ENCODE data around the gene STK26.
A peak's percentile ranks its signal among the peaks of the same experiment; 100 is the strongest.
"Not testable (repeated sequence)": the region's sequence is repeated elsewhere in the genome, so short reads cannot be mapped to it uniquely, and the experiment has no call there.

Gene STK26

DNA sequence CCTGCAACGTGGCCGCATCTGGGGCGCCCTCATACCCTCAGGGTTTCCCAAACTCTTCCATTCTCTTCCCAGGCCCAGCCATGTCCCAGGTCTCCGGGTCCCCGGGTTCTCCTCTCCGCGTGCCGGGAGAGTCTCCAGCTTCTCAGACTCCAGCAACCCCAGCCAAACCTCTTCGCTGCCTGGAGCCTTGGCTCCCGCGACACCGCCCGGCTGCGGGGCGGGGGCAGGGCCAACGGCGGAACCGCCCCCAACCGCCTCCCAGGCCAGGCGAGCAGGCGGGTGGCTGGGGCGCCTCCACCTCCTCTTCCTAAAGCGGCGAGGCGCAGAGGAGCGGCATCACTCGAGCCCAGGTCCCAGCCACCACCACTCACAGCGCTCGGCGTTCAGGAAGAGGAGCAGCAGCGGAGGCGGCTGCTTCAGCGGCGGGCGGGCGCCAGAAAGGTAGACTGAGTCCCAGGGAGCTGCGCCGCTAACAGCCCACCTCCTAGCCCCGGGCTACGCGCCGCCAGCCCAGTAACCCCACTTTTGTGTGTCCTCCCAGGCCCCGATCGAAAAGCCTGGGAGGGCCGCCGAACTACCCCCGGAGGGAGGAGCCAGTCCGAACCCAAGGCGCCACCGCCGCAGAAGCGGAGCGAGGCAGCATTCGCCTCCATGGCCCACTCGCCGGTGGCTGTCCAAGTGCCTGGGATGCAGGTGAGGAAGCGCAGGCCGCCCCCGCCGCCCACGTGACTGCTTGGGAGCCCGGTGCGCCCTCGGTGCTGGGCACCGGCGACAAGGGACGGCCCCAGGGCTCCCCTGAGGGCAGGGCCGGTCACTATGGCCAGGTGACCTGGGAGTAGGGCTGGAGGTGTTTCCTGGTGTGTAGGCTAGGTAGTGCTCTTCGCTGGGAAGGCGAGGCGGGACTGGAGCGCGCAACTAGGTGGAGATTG is at the start of gene STK26:
Gene STK26, plus strand, starts transcription at position 336 of the 929 bp plus-strand sequence. Its CDS starts 316 bp downstream, at position 652.
- FAIRE-seq: no peak
- DNase-seq (ENCODE audit: insufficient read length, low spot score): peak; percentile 9

DNA sequence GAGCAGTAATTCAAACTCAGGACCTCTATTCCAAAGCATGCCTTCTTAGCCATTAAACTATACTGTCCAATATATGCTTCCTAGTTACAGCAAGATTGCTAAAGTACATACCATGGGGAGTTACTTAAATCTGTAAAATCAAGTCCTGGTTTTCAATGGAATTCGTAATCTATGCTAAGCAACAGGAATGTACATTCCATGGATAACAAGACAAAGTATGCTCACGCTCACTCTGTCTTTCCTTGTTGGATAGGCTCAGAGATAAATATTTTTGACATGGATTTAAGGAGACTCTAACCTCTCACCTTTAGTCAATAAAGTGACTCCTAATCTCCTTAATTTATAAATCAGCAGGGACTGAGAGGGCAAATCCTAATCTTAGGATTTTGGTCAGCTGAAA is 47.3 kb upstream of the STK26 start:
- FAIRE-seq: no peak
- DNase-seq (ENCODE audit: insufficient read length, low spot score): no peak

- DNase-seq (ENCODE audit: insufficient read length, low spot score): no peak
- no peak for FAIRE-seq
These were observed 45.5 kb upstream of the STK26 start for GRCh38 chrX:131977619-131978018.

GRCh38 chrX:131979116-131979515 is 44.0 kb upstream of the STK26 start:
- FAIRE-seq (no peak), DNase-seq (ENCODE audit: insufficient read length, low spot score) (no peak)

GRCh38 chrX:131985526-131986049 is 37.5 kb upstream of the STK26 start:
- DNase-seq (ENCODE audit: insufficient read length, low spot score) (no peak), FAIRE-seq (no peak)

GRCh38 chrX:131987252-131987651 is 35.9 kb upstream of the STK26 start:
- FAIRE-seq (no peak), DNase-seq (ENCODE audit: insufficient read length, low spot score) (no peak)

GRCh38 chrX:131988236-131988635 is 34.9 kb upstream of the STK26 start:
- DNase-seq (ENCODE audit: insufficient read length, low spot score): no peak
- no peak for FAIRE-seq

DNA sequence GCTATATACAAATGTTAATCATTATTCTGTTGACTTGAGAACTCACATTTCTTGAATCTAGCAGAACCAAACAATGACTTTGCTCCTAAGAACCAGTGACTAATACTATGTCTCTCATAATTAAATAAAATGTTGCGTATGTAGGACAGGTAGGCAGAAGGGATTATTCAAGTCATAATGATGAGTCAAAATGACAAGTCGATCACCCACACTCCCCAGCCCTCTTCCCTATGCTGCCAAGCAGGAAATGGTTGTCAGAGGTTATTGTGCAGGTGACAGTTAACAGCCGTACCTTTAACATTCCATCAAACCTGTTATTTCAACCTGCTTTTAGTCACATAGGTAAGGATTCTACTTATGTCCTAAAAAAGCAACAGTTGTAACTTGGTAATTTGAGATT is 22.0 kb upstream of the STK26 start:
- DNase-seq (ENCODE audit: insufficient read length, low spot score) (no peak), FAIRE-seq (no peak)

- no peak for FAIRE-seq
- DNase-seq (ENCODE audit: insufficient read length, low spot score): no peak
These were observed 18.4 kb upstream of the STK26 start for GRCh38 chrX:132004728-132005127.

GRCh38 chrX:132009350-132009749 is 13.8 kb upstream of the STK26 start:
- FAIRE-seq (no peak), DNase-seq (ENCODE audit: insufficient read length, low spot score) (no peak)

DNA sequence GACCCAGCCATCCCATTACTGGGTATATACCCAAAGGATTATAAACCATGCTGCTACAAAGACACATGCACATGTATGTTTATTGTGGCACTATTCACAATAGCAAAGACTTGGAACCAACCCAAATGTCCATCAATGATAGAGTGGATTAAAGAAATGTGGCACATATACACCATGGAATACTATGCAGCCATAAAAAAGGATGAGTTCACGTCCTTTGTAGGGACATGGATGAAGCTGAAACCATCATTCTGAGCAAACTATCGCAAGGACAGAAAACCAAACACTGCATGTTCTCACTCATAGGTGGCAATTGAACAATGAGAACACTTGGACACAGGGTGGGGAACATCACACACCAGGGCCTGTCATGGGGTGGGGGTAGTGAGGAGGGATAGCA is 12.9 kb upstream of the STK26 start:
- not testable (repeated sequence) for DNase-seq (ENCODE audit: insufficient read length, low spot score); FAIRE-seq

- FAIRE-seq (no peak), DNase-seq (ENCODE audit: insufficient read length, low spot score) (no peak)
These were observed 7.2 kb upstream of the STK26 start for GRCh38 chrX:132015875-132016274.

DNA sequence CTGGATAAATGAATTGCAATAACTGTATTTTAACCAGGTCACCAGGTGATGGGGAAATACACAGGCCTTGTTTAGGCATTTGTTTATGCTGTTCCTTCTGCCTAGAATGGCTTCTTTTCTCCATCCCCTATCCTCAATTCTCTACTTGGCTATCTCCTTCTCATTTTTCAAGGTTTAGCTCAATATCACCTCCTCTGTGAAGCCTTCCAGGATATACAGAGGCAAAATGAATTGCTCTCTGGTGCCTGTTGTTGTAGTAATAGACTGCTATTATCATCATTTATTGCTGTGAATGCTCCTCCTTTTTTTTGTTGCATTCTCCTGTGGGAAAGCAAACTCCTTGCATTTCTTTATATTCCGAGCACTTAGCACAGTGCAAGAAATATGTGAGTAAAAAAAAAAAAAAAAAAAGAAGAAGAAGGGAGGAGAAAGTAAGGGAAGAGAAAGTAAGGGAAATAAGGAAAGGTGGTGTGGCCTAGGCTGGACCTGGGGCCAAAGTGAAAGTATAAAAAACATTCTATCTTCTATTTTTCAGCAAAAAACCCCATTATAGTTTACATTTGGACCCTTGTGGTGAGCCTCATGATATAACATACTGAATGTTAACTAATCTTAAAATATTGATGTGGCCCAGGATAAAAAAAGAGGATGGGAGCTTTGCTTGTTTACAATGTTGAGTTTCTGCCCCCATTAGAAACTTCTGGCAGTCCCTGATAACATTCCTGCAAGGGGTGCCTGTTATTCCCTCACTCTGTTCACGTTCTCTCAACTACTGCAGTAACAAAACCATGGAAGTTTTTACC is 6.3 kb upstream of the STK26 start:
- DNase-seq (ENCODE audit: insufficient read length, low spot score) (no peak), FAIRE-seq (no peak)

GRCh38 chrX:132017431-132018185 is 5.5 kb upstream of the STK26 start:
- FAIRE-seq: no peak
- no peak for DNase-seq (ENCODE audit: insufficient read length, low spot score)

DNA sequence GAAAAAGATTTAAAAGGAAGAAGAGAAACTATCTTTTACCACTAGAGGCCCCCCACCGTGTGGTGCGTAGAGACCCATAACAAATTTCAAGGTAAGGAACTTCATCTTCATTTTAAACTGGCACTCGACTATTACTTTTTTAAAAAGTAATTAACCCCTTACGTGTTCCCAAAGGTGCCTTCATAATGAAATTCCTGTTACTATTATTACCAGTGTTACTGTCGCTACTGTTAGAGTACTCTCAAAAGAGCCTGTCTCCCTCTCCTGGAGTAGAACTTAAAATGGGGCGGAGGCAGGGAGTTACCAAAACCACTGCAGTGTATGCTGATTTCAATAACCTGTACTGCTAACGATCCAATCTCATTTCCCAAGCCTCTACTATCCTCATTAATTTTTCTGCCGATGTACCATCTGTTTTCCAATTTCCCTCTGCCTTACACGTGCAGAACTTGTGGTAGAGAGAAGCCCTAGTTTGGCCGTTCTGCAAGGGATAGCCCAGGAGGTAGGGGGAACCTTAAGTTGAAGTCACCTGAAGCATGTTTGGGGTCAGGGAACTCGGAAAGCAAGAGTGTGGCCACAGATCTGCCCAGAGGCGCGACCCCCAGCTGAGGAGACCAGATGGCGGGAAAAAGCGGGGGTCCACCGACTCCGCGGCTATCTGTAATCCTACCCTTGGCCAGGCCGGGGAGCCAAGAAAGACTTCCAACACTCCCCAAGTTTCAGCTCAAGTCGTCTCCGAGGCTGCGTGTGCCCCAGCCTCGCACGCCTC is 720 bp upstream of the STK26 start:
- DNase-seq (ENCODE audit: insufficient read length, low spot score): no peak
- FAIRE-seq: no peak

DNA sequence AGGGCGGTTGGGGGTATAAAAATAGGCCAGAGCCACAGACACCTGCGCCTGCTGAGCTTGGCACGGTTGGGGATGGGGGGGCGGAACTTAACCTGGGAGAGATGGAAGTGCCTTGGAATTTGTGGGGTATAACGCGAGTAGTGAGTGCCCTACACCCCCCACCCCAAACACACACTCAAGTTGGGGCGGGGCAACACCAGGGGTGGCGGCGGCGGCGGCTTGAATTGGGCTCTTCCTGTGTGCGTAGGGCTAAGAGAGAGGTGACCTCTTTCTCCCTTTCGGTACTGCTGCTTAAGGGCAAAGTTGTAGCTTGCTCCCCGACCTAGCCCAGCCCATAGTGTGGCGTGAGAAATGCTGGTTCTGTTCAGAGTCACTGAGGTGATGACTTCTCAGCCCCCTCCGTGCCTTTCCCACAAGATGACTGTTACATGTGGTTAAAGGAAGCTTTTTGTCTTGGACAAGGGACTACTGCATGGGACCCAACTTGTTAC is 839 bp downstream of the STK26 start:
- no peak for FAIRE-seq

DNA sequence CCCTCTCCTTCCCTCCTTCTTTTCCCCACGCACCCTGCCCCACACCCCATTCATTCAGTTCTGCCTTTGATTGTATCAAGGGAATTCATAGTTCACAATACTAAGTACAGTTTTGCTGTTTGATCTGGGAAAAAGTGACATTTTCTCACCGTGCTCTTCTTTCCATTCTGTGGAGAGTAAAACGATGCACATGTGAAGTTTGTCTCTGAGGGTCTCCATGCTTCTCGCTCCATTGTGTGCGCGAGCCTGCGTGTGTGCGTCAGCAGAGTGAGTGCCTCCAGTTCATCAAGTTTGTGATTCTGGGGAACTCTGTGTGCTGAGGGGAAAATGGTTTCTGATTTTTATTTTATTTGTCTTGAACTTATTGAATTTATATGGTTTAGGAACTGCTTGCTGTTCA is 1.9 kb downstream of the STK26 start:
- FAIRE-seq (no peak), DNase-seq (ENCODE audit: insufficient read length, low spot score) (no peak)

More for the DNA sequence above, 839 bp downstream of the STK26 start:
- DNase-seq (ENCODE audit: insufficient read length, low spot score): no peak

- FAIRE-seq: no peak
- no peak for DNase-seq (ENCODE audit: insufficient read length, low spot score)
These were observed 7.2 kb downstream of the STK26 start for GRCh38 chrX:132030264-132030663.

DNA sequence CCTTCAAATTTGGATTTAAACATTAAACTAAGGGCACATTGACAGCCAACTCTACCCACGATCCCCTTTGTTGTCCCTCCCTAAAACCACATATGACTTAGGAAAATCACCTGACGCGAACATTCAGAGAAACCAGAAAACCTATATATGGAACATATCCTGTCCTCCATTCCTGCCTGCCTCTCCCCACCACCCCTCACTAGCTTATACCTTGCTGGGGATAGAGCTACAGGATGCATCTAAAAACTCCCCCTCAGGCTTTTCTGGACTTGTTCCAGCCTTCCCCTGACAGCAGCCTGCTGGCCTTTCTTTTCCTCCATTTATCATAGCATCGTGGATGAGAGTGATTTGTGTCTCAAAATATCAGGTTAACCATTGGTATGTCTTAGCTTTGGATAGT is 8.8 kb downstream of the STK26 start:
- no peak for DNase-seq (ENCODE audit: insufficient read length, low spot score)

GRCh38 chrX:132033166-132033565 is 10.1 kb downstream of the STK26 start:
- FAIRE-seq (no peak), DNase-seq (ENCODE audit: insufficient read length, low spot score) (no peak)

More for the DNA sequence above, 8.8 kb downstream of the STK26 start:
- FAIRE-seq: no peak
